Kidney (tissue), 14 donors: ENCODE data around the gene TTBK2. TPM values are rescaled to one million over a fixed set of nuclear protein-coding genes. Genes with fewer than 3 reads are reported as not detected.
A peak's percentile ranks its signal among the peaks of the same experiment; 100 is the strongest.

ENCODE experiments used
- DNase-seq, 5 donors: peaks; one replicate each; pipeline ENCODE4 v3.0.0-alpha.2; 2013 to 2020
- FAIRE-seq: peaks from 2 replicates; lab custom pipeline; 2012; peaks lifted over from hg19 to GRCh38; lab: Jason Lieb, UNC
- H3K27ac ChIP-seq, 2 donors: one replicate each; pipeline ENCODE4 v1.7.0; 2013; ENCODE audit warnings: low read depth in 2 of 2, low read length in 2 of 2, inconsistent platforms in 1 of 2
- H3K27me3 ChIP-seq: one replicate; pipeline ENCODE4 v1.7.1; 2013; ENCODE audit warnings: low read length, inconsistent platforms; ENCODE audit not compliant: control insufficient read depth, insufficient read depth
- H3K36me3 ChIP-seq, 3 donors: one replicate each; pipeline versions ENCODE4 v1.7.0 to v1.7.1; 2013; ENCODE audit warnings: low read length in 3 of 3, control low read depth in 1 of 3, inconsistent platforms in 1 of 3; ENCODE audit not compliant: insufficient read depth in 3 of 3, control insufficient read depth in 2 of 3
- H3K4me1 ChIP-seq, 3 donors: one replicate each; pipeline versions ENCODE4 v1.7.0 to v1.7.1; 2013; ENCODE audit warnings: low read length in 3 of 3, inconsistent platforms in 1 of 3, low read depth in 1 of 3; ENCODE audit not compliant: control insufficient read depth in 2 of 3, insufficient read depth in 2 of 3
- H3K4me3 ChIP-seq, 3 donors: one replicate each; pipeline versions ENCODE4 v1.7.0 to v1.8.1; 2013; ENCODE audit warnings: low read length in 3 of 3, control low read depth in 1 of 3, inconsistent platforms in 1 of 3
- H3K9ac ChIP-seq, 3 donors: one replicate each; pipeline versions ENCODE4 v1.7.0 to v1.7.1; 2013; ENCODE audit warnings: low read length in 3 of 3, control low read depth in 1 of 3, inconsistent platforms in 1 of 3
- H3K9me3 ChIP-seq, 3 donors: one replicate each; pipeline versions ENCODE4 v1.7.0 to v1.7.1; 2013; ENCODE audit warnings: low read length in 3 of 3, control low read depth in 1 of 3, inconsistent platforms in 1 of 3; ENCODE audit not compliant: control insufficient read depth in 2 of 3, insufficient read depth in 1 of 3
- intact Hi-C: fragments of 100-400 bp; cut with DNase I; formaldehyde crosslinking; loops from one replicate; pipeline ENCODE4 v1.11.1; 2022
- polyA plus RNA-seq: library from polyadenylated mRNA; stranded (reverse); fragments of 350-450 nt; fragmentation: Illumina TruSeq; extraction: RNeasy Lipid Tissue Mini Kit (QIAGEN cat#74804); gene quantifications from one replicate; pipeline ENCODE4 v1.2.3, GENCODE V29; 2014; ENCODE audit warnings: low read depth, low replicate concordance; ENCODE audit not compliant: insufficient read depth
- total RNA-seq: library from RNA; stranded (reverse); fragmentation: NEBNext Ultra II Directional; extraction: Animal tissue kit (Norgen Biotek cat#: 25700); gene quantifications from one replicate; pipeline ENCODE4 v1.2.1, GENCODE V29; 2021
- TF ChIP-seq, protein P1 (sequence below): IDR thresholded peaks from 3 replicates; pipeline ENCODE4 v1.5.1; 2012; ENCODE audit warnings: mild to moderate bottlenecking, moderate library complexity, borderline replicate concordance; ENCODE audit not compliant: insufficient read depth; ENCODE audit errors: extremely low read depth
- donor health status: control.
- donor health status: control.
- donor health status: control.
- donor health status: control.
- donor health status: control.
- donor health status: DM: yes; HTN: yes; CAD: no.
- donor health status: Normal renal cell carcinoma (clear cell type).

Gene TTBK2
- total and polyA plus RNA-seq, 2 donors from 2014 or later = 1.9 to 19.1 TPM

GRCh38 chr15:42727750-42728381 lies 192.7 kb downstream of the TTBK2 start:
- intact Hi-C loops = loop anchor here (10.0 kb wide), 1 partner anchor 197 kb away; the partner anchor contains the start of gene TTBK2
- H3K9ac ChIP-seq = no peak overlapping the region
- no peak overlapping the region for H3K27ac ChIP-seq
- H3K9me3 ChIP-seq = no peaks in the 10 kb centered on the region
- H3K4me3 ChIP-seq = no peak overlapping the region
- no peak for FAIRE-seq
- TF ChIP-seq, protein P1, sequence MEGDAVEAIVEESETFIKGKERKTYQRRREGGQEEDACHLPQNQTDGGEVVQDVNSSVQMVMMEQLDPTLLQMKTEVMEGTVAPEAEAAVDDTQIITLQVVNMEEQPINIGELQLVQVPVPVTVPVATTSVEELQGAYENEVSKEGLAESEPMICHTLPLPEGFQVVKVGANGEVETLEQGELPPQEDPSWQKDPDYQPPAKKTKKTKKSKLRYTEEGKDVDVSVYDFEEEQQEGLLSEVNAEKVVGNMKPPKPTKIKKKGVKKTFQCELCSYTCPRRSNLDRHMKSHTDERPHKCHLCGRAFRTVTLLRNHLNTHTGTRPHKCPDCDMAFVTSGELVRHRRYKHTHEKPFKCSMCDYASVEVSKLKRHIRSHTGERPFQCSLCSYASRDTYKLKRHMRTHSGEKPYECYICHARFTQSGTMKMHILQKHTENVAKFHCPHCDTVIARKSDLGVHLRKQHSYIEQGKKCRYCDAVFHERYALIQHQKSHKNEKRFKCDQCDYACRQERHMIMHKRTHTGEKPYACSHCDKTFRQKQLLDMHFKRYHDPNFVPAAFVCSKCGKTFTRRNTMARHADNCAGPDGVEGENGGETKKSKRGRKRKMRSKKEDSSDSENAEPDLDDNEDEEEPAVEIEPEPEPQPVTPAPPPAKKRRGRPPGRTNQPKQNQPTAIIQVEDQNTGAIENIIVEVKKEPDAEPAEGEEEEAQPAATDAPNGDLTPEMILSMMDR = no peak
- peak in 3 of 5 donors; percentile 41 to 61 (median 52) for DNase-seq
- H3K4me1 ChIP-seq = no peaks in the 10 kb centered on the region
- no peaks in the 10 kb centered on the region for H3K27me3 ChIP-seq
- peaks cover 2 to 60% (median 27%) of the 10 kb centered on the region in 3 donors for H3K36me3 ChIP-seq

DNA sequence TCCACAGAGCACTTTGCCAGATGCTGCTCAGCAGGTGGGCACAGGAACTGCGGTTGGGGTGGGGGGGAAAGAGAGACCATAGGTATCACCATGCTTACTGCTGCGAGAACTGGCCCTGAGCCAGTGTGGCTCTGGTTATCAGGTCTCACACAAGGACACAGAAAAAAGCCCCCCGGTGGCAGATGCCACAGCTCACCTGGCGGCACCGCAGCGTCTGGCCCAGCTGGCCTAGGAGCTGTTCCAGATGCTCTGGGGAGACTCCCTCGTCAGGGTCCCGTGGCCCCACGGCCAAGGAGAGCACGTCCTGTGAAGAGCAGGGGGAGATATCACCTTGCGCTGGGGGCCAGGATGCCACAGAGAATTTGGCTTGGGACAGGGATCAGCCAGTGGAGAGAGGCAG lies 194.5 kb downstream of the TTBK2 start:
- Histone ChIP-seq H3K4me1 (no peaks in the 10 kb centered on the region), H3K36me3 (peaks cover 2 to 49% (median 19%) of the 10 kb centered on the region in 3 donors), H3K27ac (no peak overlapping the region), H3K9ac (no peak overlapping the region), H3K27me3 (no peaks in the 10 kb centered on the region), H3K4me3 (no peak overlapping the region), H3K9me3 (no peaks in the 10 kb centered on the region)
- DNase-seq (no peak), FAIRE-seq (no peak)
- intact Hi-C loops = loop anchor here (10.0 kb wide), 1 partner anchor 199 kb away; the partner anchor contains the start of gene TTBK2
- TF ChIP-seq, protein P1 = no peak

DNA sequence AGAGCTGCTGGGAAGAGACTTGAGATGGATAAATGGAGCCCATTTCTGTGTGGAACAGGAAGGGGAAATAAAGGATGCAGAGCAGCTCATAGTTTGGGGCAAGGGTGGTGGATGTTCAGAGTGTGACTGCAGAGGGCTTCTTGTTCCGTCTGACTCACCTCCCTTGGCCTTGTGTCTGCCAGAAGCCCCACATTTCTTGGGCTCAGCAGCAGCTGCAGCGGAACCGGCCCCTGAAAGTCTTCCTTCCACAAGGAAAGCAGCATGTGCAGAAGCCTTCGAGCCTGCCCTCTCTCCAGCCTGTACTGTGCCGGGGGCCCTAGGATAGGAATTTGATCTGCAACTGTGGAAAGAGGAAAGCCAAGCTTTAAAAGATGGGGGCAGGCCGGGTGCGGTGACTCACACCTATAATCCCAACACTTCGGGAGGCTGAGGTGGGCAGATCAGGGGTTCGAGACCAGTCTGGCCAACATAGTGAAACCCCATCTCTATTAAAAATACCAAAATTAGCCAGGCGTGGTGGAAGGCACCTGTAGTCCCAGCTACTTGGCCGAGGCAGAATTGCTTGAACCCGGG lies 195.2 kb downstream of the TTBK2 start:
- no peak overlapping the region for H3K27ac ChIP-seq
- DNase-seq = no peak
- TF ChIP-seq, protein P1 = no peak
- no peak overlapping the region for H3K9ac ChIP-seq
- intact Hi-C loops = loop anchor here (10.0 kb wide), 1 partner anchor 199 kb away; the partner anchor contains the start of gene TTBK2
- no peaks in the 10 kb centered on the region for H3K4me1 ChIP-seq
- no peaks in the 10 kb centered on the region for H3K9me3 ChIP-seq
- no peaks in the 10 kb centered on the region for H3K27me3 ChIP-seq
- no peak overlapping the region for H3K4me3 ChIP-seq
- H3K36me3 ChIP-seq = peaks cover 2 to 42% (median 17%) of the 10 kb centered on the region in 3 donors
- FAIRE-seq = no peak
